ENCODE data around the gene SEZ6L. TPM values are rescaled to one million over a fixed set of nuclear protein-coding genes. Genes with fewer than 3 reads are reported as not detected.

Gene SEZ6L
- total RNA-seq, 1 donor from 2014 or later, result 2.3 TPM

DNA sequence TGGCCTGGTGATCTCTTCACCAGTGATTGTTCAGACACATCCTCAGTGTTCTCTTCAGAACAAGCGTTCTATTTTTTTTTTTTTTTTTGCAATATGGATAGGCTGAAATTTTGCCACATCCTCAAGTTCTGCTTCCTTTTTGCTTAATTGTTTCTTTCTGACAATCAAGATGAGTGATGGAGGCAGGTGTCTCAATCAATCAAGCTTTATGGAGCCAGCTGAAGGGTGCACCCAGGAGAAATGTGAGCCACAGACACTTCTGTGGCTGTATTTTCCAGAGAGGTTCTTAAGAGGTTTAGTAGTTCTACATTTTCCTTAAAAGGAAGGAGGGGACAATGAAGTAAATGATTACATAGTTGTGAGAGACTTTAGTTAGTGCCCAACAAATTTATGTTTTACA lies 215.9 kb downstream of the SEZ6L start:
- FAIRE-seq (no peak), DNase-seq (ENCODE audit: low read depth) (no peak)
- Mint-ChIP-seq H3K27me3 (ENCODE audit: low read depth, unreplicated experiment) (peaks cover 10% of the 10 kb centered on the region), H3K36me3 (ENCODE audit: low read depth, unreplicated experiment) (no peaks in the 10 kb centered on the region), H3K9me3 (ENCODE audit: unreplicated experiment) (peaks cover 8% of the 10 kb centered on the region), H3K4me1 (ENCODE audit: low read depth, unreplicated experiment) (no peaks in the 10 kb centered on the region), H3K4me3 (ENCODE audit: unreplicated experiment) (no peak overlapping the region), H3K27ac (ENCODE audit: unreplicated experiment) (no peak overlapping the region)
- no peak overlapping the region for H2AFZ ChIP-seq (ENCODE audit: low read depth, low read length)
- H3K27ac ChIP-seq (ENCODE audit: low read depth, low read length), result no peak overlapping the region
- H3K4me2 ChIP-seq (ENCODE audit: low read length), result no peak overlapping the region
- no peak overlapping the region for H3K9ac ChIP-seq (ENCODE audit: low read length)
- no peaks in the 10 kb centered on the region for H3K4me1 ChIP-seq (ENCODE audit: insufficient read depth, low read length)
- H3K27me3 ChIP-seq (ENCODE audit: insufficient read depth, low read length), result peaks cover 33% of the 10 kb centered on the region
- TF ChIP-seq EZH2 (IDR thresholded peaks at IDR 0.05; ENCODE audit: insufficient read depth, low read length), result no peak
- TF ChIP-seq, protein P1, sequence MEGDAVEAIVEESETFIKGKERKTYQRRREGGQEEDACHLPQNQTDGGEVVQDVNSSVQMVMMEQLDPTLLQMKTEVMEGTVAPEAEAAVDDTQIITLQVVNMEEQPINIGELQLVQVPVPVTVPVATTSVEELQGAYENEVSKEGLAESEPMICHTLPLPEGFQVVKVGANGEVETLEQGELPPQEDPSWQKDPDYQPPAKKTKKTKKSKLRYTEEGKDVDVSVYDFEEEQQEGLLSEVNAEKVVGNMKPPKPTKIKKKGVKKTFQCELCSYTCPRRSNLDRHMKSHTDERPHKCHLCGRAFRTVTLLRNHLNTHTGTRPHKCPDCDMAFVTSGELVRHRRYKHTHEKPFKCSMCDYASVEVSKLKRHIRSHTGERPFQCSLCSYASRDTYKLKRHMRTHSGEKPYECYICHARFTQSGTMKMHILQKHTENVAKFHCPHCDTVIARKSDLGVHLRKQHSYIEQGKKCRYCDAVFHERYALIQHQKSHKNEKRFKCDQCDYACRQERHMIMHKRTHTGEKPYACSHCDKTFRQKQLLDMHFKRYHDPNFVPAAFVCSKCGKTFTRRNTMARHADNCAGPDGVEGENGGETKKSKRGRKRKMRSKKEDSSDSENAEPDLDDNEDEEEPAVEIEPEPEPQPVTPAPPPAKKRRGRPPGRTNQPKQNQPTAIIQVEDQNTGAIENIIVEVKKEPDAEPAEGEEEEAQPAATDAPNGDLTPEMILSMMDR (IDR thresholded peaks at IDR 0.05; ENCODE audit: insufficient read depth, low read depth, low read length), result no peak
- no peaks in the 10 kb centered on the region for H3K79me2 ChIP-seq (ENCODE audit: insufficient read depth, low read length)
- no peak overlapping the region for H3K4me3 ChIP-seq (ENCODE audit: insufficient read depth, low read depth, low read length)
- H3K36me3 ChIP-seq (ENCODE audit: insufficient read depth, low read length), result no peaks in the 10 kb centered on the region
- no peaks in the 10 kb centered on the region for H3K9me3 ChIP-seq (ENCODE audit: insufficient read depth, low read depth, low read length)
- H4K20me1 ChIP-seq (ENCODE audit: insufficient read depth, low read length), result no peaks in the 10 kb centered on the region

- H3K79me2 ChIP-seq (ENCODE audit: insufficient read depth, low read length), result no peaks in the 10 kb centered on the region
- H3K4me3 ChIP-seq (ENCODE audit: insufficient read depth, low read depth, low read length), result no peak overlapping the region
- no peaks in the 10 kb centered on the region for H4K20me1 ChIP-seq (ENCODE audit: insufficient read depth, low read length)
- H3K4me2 ChIP-seq (ENCODE audit: low read length), result no peak overlapping the region
- no peak overlapping the region for H2AFZ ChIP-seq (ENCODE audit: low read depth, low read length)
- H3K4me1 ChIP-seq (ENCODE audit: insufficient read depth, low read length), result no peaks in the 10 kb centered on the region
- H3K4me3 Mint-ChIP-seq (ENCODE audit: unreplicated experiment), result no peak overlapping the region
- H3K36me3 ChIP-seq (ENCODE audit: insufficient read depth, low read length), result no peaks in the 10 kb centered on the region
- peaks cover 6% of the 10 kb centered on the region for H3K27me3 ChIP-seq (ENCODE audit: insufficient read depth, low read length)
- H3K36me3 Mint-ChIP-seq (ENCODE audit: low read depth, unreplicated experiment), result no peaks in the 10 kb centered on the region
- DNase-seq (ENCODE audit: low read depth), result no peak
- H3K9me3 Mint-ChIP-seq (ENCODE audit: unreplicated experiment), result peaks cover 5% of the 10 kb centered on the region
- no peaks in the 10 kb centered on the region for H3K4me1 Mint-ChIP-seq (ENCODE audit: low read depth, unreplicated experiment)
- TF ChIP-seq, protein P1 (IDR thresholded peaks at IDR 0.05; ENCODE audit: insufficient read depth, low read depth, low read length), result no peak
- TF ChIP-seq EZH2 (IDR thresholded peaks at IDR 0.05; ENCODE audit: insufficient read depth, low read length), result no peak
- no peaks in the 10 kb centered on the region for H3K9me3 ChIP-seq (ENCODE audit: insufficient read depth, low read depth, low read length)
- H3K9ac ChIP-seq (ENCODE audit: low read length), result no peak overlapping the region
- no peak overlapping the region for H3K27ac ChIP-seq (ENCODE audit: low read depth, low read length)
- no peak for FAIRE-seq
- no peak overlapping the region for H3K27ac Mint-ChIP-seq (ENCODE audit: unreplicated experiment)
- no peaks in the 10 kb centered on the region for H3K27me3 Mint-ChIP-seq (ENCODE audit: low read depth, unreplicated experiment)
Observed at GRCh38 chr22:26389125-26389524, 219.9 kb downstream of the SEZ6L start.

DNA sequence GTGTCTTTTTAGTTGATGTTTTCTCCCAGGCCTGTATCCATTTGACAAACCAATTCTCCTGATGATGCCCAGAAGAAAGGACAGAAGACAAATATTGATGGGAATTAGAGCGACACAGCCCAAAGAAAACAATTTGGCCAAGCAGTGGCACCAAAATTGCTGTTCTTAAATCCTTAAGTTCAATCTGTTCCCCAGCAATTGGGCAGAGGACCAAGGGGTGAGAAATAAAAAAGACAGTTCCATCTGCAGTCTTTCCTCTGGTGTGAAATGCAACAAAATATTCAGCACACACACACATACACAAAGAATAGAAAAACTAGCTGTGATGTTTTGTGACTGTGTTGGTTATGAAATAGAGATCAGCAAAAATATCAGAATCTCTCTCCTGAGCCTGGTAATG lies 221.8 kb downstream of the SEZ6L start:
- no peak for FAIRE-seq

More for the DNA sequence above, 221.8 kb downstream of the SEZ6L start:
- H2AFZ ChIP-seq (ENCODE audit: low read depth, low read length), result no peak overlapping the region
- H3K27ac ChIP-seq (ENCODE audit: low read depth, low read length), result no peak overlapping the region
- no peaks in the 10 kb centered on the region for H3K27me3 Mint-ChIP-seq (ENCODE audit: low read depth, unreplicated experiment)
- peaks cover 5% of the 10 kb centered on the region for H3K4me1 Mint-ChIP-seq (ENCODE audit: low read depth, unreplicated experiment)
- no peaks in the 10 kb centered on the region for H3K27me3 ChIP-seq (ENCODE audit: insufficient read depth, low read length)
- H4K20me1 ChIP-seq (ENCODE audit: insufficient read depth, low read length), result no peaks in the 10 kb centered on the region
- H3K9me3 ChIP-seq (ENCODE audit: insufficient read depth, low read depth, low read length), result no peaks in the 10 kb centered on the region
- H3K9ac ChIP-seq (ENCODE audit: low read length), result no peak overlapping the region
- TF ChIP-seq, protein P1 (IDR thresholded peaks at IDR 0.05; ENCODE audit: insufficient read depth, low read depth, low read length), result no peak
- TF ChIP-seq EZH2 (IDR thresholded peaks at IDR 0.05; ENCODE audit: insufficient read depth, low read length), result no peak
- H3K27ac Mint-ChIP-seq (ENCODE audit: unreplicated experiment), result no peak overlapping the region
- H3K36me3 Mint-ChIP-seq (ENCODE audit: low read depth, unreplicated experiment), result no peaks in the 10 kb centered on the region
- H3K36me3 ChIP-seq (ENCODE audit: insufficient read depth, low read length), result no peaks in the 10 kb centered on the region
- DNase-seq (ENCODE audit: low read depth), result no peak
- H3K4me3 ChIP-seq (ENCODE audit: insufficient read depth, low read depth, low read length), result no peak overlapping the region
- H3K4me2 ChIP-seq (ENCODE audit: low read length), result no peak overlapping the region
- no peaks in the 10 kb centered on the region for H3K79me2 ChIP-seq (ENCODE audit: insufficient read depth, low read length)
- H3K9me3 Mint-ChIP-seq (ENCODE audit: unreplicated experiment), result peaks cover 5% of the 10 kb centered on the region
- no peak overlapping the region for H3K4me3 Mint-ChIP-seq (ENCODE audit: unreplicated experiment)
- H3K4me1 ChIP-seq (ENCODE audit: insufficient read depth, low read length), result no peaks in the 10 kb centered on the region
